Measurements from ENCODE around the gene ADAMTS5. TPM values are rescaled to one million over a fixed set of nuclear protein-coding genes. Genes with fewer than 3 reads are reported as not detected.

The ADAMTS5 gene
- polyA plus RNA-seq, 1 donor from 2014 or later, result 1.6 TPM

- Histone ChIP-seq H3K27me3 (ENCODE audit: insufficient read depth, low read depth, low read length) (no peaks in the 10 kb centered on the region), H3K9me2 (ENCODE audit: insufficient read depth, low read length) (no peaks in the 10 kb centered on the region), H3K9me3 (ENCODE audit: low read length) (no peaks in the 10 kb centered on the region), H4K20me1 (ENCODE audit: insufficient read depth) (no peaks in the 10 kb centered on the region), H2AFZ (ENCODE audit: low read depth, low read length) (no peak overlapping the region), H3F3A (ENCODE audit: insufficient read depth, low read length, poor library complexity, severe bottlenecking) (no peaks in the 10 kb centered on the region), H3K9ac (ENCODE audit: low read length) (no peak overlapping the region), H3K4me2 (ENCODE audit: low read length) (no peak overlapping the region), H3K36me3 (ENCODE audit: insufficient read depth, low read length) (no peaks in the 10 kb centered on the region), H3K27ac (ENCODE audit: low read length) (no peak overlapping the region), H3K4me3 (ENCODE audit: low read length) (no peak overlapping the region), H3K79me2 (replicated peaks; ENCODE audit: insufficient read depth, low read length) (no peaks in the 10 kb centered on the region)
- no peak for TF ChIP-seq POLR2AphosphoS5 (IDR thresholded peaks at IDR 0.05)
- no peak for TF ChIP-seq SMC3 (conservative IDR thresholded peaks at IDR 0.05; ENCODE audit: poor library complexity)
- TF ChIP-seq EP300 (conservative IDR thresholded peaks at IDR 0.05; ENCODE audit: poor library complexity, severe bottlenecking), result no peak
- TF ChIP-seq MXI1 (conservative IDR thresholded peaks at IDR 0.05; ENCODE audit: poor library complexity, severe bottlenecking), result no peak
- no peak for TF ChIP-seq EZH2 (IDR thresholded peaks at IDR 0.05; ENCODE audit: borderline replicate concordance, insufficient read depth, low read length, poor library complexity, severe bottlenecking)
- TF ChIP-seq REST (IDR thresholded peaks at IDR 0.05; ENCODE audit: borderline replicate concordance), result no peak
- TF ChIP-seq CTCF (IDR thresholded peaks at IDR 0.05; ENCODE audit: poor library complexity, severe bottlenecking), result no peak
- no peak for TF ChIP-seq TAF1 (IDR thresholded peaks at IDR 0.05; ENCODE audit: low read depth)
- TF ChIP-seq RAD21 (conservative IDR thresholded peaks at IDR 0.05), result no peak
Observed at GRCh38 chr21:26958788-26959187, 8.1 kb downstream of the ADAMTS5 start.

- H3K27me3 ChIP-seq (ENCODE audit: insufficient read depth, low read depth, low read length), result no peaks in the 10 kb centered on the region
- no peak overlapping the region for H3K27ac ChIP-seq (ENCODE audit: low read length)
- no peaks in the 10 kb centered on the region for H3F3A ChIP-seq (ENCODE audit: insufficient read depth, low read length, poor library complexity, severe bottlenecking)
- H3K9me3 ChIP-seq (ENCODE audit: low read length), result no peaks in the 10 kb centered on the region
- no peaks in the 10 kb centered on the region for H3K9me2 ChIP-seq (ENCODE audit: insufficient read depth, low read length)
- H3K4me3 ChIP-seq (ENCODE audit: low read length), result no peak overlapping the region
- H2AFZ ChIP-seq (ENCODE audit: low read depth, low read length), result no peak overlapping the region
- TF ChIP-seq CTCF (IDR thresholded peaks at IDR 0.05; ENCODE audit: poor library complexity, severe bottlenecking) (no peak), RAD21 (conservative IDR thresholded peaks at IDR 0.05) (no peak)
- H3K79me2 ChIP-seq (replicated peaks; ENCODE audit: insufficient read depth, low read length), result no peaks in the 10 kb centered on the region
- no peaks in the 10 kb centered on the region for H4K20me1 ChIP-seq (ENCODE audit: insufficient read depth)
- no peak overlapping the region for H3K9ac ChIP-seq (ENCODE audit: low read length)
- H3K4me2 ChIP-seq (ENCODE audit: low read length), result no peak overlapping the region
- H3K36me3 ChIP-seq (ENCODE audit: insufficient read depth, low read length), result no peaks in the 10 kb centered on the region
Observed at GRCh38 chr21:26956813-26957212, 10.1 kb downstream of the ADAMTS5 start.

Measured in neural cell (in vitro differentiated cells).